NCI-H82 treated with DMSO at 0.1 percent for 48 hours (cell line): Measurements from ENCODE around the gene AMOT.

Experiments
- DNase-seq: peaks from one replicate; lab custom pipeline; 2025; ENCODE audit not compliant: unreplicated experiment; lab: John Stamatoyannopoulos, UW

Gene AMOT

DNA sequence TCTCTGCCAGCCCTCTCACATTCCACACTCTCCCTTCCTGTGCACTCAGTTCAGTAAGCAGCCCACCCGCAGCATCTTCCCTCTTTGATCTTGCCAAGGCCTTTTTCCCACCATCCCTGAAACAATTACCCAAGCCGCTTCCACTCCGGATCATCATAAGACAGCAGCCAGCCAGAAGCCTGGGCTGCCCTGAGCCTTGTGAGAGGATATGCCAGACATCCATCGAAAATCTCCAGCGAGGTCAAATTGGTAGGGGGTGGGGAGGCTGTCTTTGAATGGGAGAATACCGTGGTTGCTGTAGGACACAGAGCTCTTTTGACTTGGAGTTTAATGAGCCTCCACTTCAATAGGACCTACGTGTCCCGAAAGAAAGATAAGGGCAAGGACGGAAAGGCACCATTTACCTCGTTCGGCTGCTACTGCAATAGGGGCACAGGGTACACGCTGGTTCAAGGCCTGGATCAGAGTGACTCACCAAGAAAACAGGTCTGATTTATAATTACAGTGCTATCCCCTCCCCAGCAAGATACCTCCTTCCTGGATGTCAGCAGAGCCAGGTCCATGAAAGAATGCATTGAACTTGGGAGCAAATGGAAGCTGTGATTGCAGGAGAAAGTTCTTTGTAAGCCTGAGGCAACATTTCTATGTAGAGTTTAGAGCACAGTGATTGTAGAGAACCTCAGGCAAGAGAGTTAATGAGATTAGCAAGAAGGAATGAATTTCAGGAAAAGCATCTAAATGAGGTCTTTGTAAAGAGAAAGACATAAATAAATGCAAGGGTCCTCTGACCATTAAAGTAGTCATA is 39.5 kb downstream of the AMOT start:
- no peak for DNase-seq

DNA sequence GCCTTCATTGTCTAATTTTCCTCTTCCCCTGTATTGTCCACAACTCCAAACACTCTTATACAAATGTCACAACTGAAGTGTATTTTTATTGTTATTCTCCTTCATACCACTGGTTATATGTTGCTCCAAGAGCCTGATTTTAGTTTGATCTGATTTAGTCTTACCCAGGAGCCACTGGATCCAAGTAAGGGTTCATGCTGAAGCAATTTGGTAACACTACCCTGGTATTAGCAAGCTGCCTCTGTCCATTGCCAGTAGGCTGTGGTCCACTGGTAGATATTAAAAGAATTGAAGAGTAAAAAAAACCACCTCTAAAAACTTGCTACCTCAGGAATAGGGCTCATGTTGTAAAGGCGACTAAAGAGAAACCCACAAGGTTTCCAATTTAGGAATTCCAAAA is 41.2 kb downstream of the AMOT start:
- no peak for DNase-seq

DNA sequence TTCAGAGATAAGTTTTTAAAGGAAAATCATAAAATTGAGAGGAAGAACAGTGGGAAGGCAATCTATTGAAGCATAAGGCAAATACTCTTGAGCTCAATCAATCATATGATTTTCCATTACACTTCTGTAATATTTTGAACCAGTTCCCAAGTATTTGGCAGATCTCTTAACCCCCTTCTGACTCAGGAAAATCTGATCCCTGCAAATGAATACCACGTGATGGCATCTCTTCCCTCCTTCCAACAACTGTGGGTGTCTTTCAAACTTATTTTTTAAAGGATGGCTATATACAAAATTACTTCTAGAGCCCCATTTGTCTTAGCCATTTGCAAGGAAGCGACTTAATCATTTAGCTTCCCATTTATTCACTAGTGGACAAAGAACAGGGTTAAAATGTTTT is 41.9 kb downstream of the AMOT start:
- no peak for DNase-seq

DNA sequence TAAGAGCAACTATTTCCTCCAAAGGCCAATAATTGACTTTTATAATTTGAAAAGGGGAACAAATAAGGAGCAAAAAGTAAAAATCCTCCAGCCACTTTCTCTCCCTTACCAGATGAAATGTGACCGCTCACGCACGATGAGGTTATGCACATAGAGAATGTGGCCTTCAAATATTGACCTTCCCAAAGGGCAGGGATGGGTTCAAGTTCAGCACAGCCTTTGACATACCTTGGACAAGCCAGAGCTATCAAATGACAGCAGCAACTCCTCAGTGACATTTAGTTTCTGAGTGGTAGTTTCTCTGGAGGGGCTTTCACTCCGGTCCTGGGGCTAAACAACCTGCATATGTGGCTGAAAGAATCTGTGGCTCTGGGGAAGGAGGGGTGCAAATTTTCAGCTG is 50.7 kb downstream of the AMOT start:
- no peak for DNase-seq

DNA sequence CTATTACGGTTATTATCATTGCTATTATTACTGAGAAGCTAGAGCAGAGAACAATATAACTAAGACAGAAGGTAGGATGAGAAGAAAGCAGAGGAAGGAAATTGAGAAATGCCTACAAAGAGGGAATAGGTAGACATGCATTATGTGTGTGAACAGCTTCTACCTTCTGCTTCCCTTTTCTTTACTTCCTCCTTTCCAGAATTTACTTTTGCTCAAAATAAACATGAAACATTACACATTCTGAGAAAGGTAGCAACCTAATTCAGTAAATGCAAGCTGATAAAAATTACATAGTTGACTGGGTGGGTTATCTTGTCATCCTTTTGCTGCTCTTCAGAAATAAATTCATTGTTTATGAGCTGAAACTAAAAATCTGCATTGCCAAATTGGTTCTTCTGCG is 54.6 kb downstream of the AMOT start:
- no peak for DNase-seq

DNA sequence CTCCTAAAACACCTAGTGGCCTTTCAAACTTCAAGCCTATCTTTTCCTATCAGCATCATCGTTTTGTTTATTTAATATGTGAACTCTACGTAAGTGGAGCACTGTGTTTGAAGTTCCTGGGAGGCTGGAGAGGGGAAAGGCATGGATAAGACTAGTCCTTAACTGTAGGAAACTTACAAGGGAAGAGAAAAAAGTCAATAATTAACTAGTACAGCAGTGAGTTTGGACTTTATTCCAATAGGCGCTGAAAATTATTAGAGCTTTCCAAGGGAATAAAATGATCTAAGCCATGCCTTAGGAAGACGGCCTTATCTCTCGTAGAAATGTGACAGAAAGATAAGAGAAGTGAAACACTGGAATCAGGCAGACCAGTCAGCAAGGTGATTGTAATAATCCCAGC is 55.3 kb downstream of the AMOT start:
- DNase-seq: no peak

DNA sequence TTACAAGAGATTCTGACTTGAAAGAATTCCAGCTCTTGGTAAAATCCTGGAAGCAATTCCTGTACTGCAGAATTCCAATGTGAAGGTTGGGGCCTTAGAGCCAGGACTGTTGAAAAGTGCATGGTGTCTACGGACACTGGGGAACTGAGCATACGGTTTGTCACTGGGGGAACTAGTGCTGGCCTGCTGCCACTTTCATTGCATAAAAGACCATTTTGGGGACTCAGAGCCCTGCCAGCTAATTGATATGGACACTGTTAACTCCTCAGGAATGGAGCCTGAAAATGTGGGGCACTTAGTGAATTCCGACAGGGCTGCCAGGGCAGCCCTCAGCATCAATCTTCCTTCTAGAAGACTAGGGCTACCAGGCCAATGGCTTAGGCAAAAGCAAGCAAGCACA is 55.9 kb downstream of the AMOT start:
- DNase-seq: no peak

DNA sequence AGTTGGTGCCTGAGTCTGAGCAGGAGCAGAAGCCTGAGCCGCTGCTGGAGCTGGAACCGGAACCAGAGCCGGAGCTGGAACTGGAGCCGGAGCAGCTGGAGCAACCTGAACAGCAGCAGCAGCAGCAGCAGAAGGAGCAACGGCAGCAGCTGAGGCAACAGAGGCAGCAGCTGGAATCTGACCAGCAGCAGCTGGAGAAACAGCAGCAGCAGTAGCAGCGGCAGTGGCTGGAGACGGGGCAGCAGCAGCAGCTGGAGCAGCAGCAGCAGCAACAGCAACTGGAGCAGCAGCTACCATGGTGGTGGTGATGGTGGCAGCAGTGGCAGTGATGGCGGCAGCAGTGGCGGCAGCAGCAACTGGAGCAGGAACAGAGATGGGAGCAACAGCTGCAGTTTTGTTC is 61.5 kb downstream of the AMOT start:
- no peak for DNase-seq

DNA sequence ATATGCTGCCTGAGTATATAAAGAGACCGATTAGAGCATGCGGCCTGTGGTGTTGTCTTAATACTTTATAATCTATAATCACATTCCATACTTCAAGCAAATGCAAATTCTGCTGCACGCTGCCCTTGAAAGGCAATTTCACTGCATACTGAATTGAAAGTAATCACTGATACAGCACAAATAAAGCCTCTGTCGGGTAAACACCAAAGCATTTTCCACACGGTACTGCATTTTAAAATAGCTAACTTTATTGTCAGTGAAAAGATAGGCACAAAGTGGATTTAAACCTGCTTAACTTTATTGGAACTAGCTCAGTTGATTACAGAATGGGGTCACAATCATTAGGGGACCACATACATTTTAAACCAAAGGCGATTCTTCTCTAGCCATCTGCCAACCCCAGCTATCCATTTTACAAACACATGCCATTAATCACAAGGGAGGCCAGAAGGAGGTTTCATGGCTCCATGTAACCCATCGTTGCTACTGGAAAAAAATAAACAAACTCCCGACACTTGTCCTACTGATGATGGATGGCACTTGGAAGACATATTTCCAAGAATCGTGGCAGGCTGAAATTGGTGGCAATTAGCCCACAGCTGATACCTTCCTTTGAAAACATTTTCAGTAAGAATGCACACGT is 65.9 kb downstream of the AMOT start:
- peak; percentile 19 for DNase-seq

DNA sequence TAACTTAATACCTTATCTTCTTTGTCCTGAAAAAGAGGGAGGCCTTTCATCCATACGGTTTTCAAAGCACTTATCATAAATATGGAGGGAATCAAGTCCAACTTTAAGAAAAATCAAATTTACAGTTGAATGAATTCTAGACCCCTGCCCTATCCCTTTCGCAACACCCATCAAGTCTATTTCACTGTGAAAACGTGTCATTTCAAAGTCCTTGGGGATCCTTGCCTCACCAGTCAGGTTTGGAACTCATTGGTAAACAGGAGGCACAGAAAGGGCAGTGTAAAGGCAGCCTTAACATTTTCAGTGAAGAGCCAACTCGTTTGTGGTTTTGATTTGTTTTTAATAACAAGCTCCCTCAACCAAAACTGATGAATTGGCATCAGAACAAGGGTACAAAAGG is 66.5 kb downstream of the AMOT start:
- DNase-seq: no peak

DNA sequence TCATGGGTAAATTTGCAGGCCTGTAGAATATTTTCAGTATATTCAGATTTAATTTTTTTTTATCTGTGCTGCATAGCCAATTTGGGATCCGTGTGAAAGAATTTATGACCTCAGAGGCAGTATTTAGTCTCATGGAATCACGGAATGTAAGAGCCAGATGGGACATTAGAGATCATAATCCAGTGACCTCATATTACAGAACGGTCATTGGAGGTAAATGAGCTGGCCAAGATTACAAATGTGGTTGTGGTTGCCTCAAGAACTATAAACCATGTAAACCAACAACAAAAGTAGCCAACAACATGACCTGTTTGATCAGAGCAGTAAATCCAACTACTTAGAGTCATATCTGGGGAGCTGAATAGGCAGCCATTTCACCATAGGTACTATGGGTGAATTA is 71.6 kb downstream of the AMOT start:
- no peak for DNase-seq

DNA sequence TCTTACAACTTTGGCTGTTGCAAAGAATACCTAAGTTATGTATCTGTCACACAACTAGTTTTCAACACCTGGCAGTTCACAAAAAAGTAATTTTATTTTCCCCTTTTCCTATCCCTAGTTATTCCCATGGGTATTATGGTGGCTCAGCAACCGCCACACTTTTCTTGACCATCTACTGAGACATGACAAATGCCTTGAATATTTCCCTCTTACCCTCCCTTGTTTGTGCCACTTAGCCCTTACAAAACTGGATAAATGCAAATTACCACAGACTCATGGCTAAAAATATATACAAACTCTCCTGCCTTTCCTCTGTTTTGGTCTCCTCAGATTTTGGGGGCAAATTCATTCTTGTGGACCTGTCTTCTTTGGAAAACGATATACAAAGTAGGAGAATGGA is 72.1 kb downstream of the AMOT start:
- no peak for DNase-seq

DNA sequence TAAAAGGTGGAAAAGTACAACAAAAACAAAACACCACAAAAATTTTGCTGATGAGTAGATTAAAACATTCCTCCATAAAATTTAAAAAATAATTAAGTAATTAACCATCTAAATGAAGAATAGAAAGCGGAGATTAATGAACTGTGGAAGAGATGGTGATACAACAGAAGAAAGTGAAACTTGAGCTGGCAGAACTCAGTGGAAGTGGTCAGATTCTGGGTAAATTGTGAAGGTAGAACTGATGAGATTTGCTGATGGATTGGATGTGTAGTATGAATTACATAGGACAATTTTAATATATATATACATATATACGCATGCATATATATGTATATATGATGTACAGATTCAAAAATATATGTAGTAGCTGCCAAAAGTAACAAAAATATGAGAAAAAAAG is 73.9 kb downstream of the AMOT start:
- no peak for DNase-seq

DNA sequence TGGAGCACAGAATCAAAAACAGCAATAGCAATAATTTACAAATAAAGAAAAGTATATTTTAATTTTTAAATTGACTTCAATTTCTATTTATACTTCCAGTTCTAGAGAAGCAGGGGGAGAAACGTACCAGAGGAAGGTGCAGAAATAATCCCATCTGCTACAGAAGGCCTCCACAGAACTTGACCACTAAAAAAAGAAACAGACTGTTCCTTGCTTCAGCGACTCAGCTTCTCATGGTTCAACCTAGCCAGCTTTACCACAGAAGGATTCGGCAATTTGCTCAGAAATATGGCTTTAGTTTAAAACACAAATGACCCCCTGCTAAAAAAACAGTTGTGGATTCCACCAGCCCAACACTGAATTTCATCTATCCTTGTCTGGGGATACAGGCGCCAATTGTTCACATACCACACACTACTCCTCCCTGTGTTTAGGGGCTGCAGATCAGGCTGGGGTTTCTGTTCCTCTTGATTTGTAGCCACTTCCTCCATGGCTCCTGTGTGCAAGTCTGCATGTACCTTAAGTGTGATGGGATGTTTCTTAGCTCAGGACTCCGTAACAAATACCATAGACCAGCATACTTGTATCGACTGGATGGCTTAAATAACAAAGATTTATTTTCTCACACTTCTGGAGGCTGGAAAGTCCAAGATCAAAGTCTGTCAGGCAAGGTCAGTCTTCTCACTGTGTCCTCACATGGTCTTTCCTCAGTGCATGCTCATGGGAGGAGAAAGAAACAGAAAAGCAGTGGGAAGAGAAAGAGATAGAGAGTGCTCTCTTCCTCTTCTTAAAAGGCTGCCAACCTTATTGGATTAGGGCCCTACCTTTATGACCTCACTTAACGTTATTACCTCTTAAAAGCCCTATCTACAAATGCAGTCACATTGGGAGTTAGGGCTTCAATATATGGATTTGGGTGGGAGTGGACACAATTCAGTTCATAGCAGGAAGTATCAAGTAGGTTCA is 79.1 kb downstream of the AMOT start:
- no peak for DNase-seq

DNA sequence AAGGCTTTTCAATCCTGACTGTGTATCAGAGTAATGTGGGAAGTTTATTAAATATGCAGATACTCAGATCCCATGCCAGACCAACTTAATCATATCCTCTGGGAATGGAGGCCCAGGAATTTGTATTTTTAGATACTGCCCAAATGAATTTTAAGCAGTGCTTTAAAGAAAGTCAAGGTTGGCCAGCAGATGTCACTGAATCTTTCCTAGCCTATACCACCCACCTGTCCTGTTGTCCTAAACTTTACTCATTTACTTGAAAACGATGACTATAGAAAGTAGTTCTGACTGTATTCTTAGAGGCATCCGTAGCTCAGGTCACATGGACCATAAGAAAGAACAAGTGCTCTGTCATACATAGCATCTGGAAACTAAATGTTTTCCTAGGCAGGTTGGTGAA is 79.9 kb downstream of the AMOT start:
- no peak for DNase-seq

DNA sequence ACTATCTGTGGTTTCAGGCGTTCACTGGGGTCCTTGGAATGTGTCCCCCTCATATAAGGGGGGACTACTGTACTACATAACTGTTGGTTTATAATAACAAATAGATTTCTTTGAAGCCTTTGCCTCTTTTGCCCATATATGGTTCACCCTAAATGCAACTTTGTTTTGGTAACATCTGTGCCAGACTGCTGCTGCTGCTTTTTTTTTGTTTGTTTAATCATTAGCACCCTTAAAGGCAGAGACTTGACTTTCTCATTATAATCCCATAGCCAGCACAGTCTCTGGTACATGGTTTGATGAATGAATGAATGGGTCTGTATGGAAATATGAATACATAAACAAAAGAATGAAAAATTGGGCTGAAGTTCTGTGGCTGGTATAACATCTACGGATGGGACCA is 80.7 kb downstream of the AMOT start:
- DNase-seq: no peak

DNA sequence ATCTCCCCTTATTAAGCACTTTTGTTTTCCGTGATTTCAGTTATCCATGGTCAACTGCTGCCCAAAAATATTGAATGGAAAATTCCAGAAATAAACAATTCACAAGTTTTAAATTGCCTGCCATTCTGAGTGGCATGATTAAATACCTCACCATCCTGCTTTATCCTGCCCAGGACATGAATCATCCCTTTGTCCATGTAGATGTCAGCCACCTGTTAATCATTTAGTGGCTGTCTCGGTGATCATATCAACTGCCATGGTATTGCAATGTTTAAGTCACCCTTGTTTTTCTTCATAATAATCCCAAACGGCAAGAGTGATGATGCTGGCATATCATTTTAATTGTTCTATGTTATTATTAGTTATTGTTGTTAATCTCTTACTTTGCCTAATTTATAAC is 81.1 kb downstream of the AMOT start:
- DNase-seq: no peak

DNA sequence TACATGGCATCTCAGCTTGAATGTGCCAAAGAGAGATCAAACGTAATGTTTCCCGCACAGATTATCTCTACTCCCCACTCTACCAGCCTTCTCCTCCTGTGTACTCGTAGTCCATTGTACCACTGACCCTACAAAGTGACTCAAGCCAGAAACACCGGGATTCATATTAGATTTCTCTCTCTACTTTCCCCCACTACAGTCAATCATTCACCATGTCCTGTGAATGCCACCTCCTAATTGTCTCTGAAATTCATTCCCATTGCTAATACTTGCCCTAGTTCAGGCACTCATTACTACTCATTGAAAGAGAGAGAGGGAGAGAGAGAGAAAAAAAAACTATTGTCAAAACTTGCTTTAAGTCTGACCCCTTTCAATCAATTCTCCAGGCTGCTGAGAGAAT is 82.7 kb downstream of the AMOT start:
- DNase-seq: no peak

DNA sequence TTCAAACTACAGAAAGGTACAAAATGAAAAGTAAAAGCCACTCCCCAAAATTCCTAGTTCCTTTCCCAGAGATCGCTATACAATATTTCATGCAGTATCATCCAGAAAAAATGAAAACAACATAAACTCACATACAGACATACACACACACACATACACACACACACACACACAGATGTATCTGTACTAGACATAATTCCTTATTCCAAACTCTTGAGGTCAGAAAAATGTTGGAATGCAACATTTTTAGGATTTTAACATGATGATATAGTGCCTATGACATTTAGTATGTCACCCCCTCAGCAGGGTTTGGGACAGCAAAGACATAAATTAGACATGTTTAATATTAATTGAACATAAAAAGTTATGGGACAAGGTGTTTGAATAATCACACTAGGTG is 87.5 kb downstream of the AMOT start:
- no peak for DNase-seq

DNA sequence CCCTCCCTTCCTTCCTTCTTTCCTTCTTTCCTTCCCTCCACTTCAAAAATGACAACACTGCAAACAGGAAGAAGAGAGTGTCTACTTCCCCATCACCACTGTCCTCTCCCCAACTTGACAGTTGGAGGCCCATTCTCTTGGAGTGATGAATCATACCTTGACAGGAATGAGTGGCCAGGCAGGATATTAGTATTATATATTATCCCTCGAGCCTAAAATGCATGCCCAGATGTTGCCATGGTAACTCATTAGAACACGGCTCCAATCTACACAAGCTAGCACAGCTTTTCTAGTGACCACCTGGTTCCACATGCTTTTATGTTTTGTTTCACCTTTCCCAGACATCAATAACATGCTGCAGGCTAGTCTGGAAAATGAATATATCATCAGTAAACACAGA is 89.6 kb downstream of the AMOT start:
- DNase-seq: no peak

DNA sequence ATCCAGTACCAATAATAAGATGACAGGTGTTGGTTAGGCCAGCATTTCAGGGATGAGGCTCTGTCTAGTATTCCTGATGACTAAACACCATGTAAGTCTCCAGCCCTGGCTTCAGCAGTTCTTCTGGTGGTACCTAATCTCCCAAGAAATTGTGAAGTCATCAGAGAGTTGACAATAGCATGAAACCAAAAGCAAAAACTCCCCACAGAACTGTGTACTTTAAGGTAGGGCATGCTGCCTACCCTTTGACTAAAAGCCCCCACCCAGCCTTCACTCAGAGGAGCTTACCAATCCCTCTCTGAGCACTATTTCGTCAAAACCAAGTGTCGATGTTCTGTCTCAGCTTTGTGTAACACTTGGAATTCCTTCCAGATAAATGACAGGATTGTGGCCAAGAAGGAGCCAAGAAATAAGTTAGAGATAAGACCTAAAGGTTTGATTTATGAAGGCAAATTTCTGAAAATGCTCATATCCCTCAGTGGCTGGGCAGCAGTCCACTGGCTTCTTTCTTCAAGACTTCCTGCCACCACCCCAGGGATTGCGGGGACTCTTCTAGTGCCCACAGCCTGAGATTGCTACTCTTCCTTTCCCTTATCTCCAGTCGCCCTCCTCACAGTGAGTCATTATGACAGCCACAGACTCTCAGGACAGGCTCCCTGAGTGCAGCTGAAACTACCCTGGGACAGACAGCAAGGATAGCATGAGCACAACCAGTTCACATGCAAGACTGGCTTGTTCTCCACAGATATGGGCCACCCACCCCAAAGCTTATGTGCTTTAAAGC is 93.6 kb downstream of the AMOT start:
- DNase-seq: no peak
